ENCODE results near the gene ZNF580. TPM values are rescaled to one million over a fixed set of nuclear protein-coding genes. Genes with fewer than 3 reads are reported as not detected.

The ZNF580 gene
- total and polyA plus RNA-seq, 2 of the 13 experiments (the other 11 are each of a cell fraction or from before 2014, with no cell fraction given), result 4.4 to 6.0 TPM

- TF ChIP-seq ZNF276 (CRISPR knock-in tag; IDR thresholded peaks at IDR 0.05; ENCODE audit: low read depth), result 0 out of 2 replicates have a peak, but pooled peaks have one; percentile 61
- TF ChIP-seq ZNF597 (CRISPR knock-in tag; IDR thresholded peaks at IDR 0.05), result no peak
- no peak for TF ChIP-seq ISL2 (CRISPR knock-in tag; IDR thresholded peaks at IDR 0.05)
- no peak for TF ChIP-seq ZNF530 (CRISPR knock-in tag; IDR thresholded peaks at IDR 0.05; ENCODE audit: low read depth)
- no peak for TF ChIP-seq ZNF839 (CRISPR knock-in tag; IDR thresholded peaks at IDR 0.05; ENCODE audit: borderline replicate concordance)
- no peak for TF ChIP-seq BHLHE40 (IDR thresholded peaks at IDR 0.05; ENCODE audit: low read length)
- TF ChIP-seq SMAD9 (CRISPR knock-in tag; IDR thresholded peaks at IDR 0.05), result no peak
- TF ChIP-seq TGIF2 (CRISPR knock-in tag; IDR thresholded peaks at IDR 0.05), result 0 out of 2 replicates have a peak, but pooled peaks have one; percentile 26
- no peak for TF ChIP-seq SSRP1 (CRISPR knock-in tag; IDR thresholded peaks at IDR 0.05)
- no peak for TF ChIP-seq NFE2 (CRISPR knock-in tag; IDR thresholded peaks at IDR 0.05)
- TF ChIP-seq ZNF841 (CRISPR knock-in tag; IDR thresholded peaks at IDR 0.05; ENCODE audit: borderline replicate concordance), result no peak
- no peak for TF ChIP-seq CHCHD3 (CRISPR knock-in tag; IDR thresholded peaks at IDR 0.05)
- TF ChIP-seq CCAR2 (optimal IDR thresholded peaks at IDR 0.05; ENCODE audit: low read depth, low read length), result no peak
- TF ChIP-seq ZMYM4 (CRISPR knock-in tag; IDR thresholded peaks at IDR 0.05), result 0 out of 2 replicates have a peak, but pooled peaks have one; percentile 25
- no peak for TF ChIP-seq MXD4 (CRISPR knock-in tag; IDR thresholded peaks at IDR 0.05)
- no peak for TF ChIP-seq ZNF549 (CRISPR knock-in tag; IDR thresholded peaks at IDR 0.05)
- no peak for TF ChIP-seq ZIK1 (CRISPR knock-in tag; IDR thresholded peaks at IDR 0.05; ENCODE audit: borderline replicate concordance, low read depth)
- TF ChIP-seq ZNF776 (CRISPR knock-in tag; IDR thresholded peaks at IDR 0.05), result no peak
- TF ChIP-seq MTA3 (CRISPR knock-in tag; IDR thresholded peaks at IDR 0.05), result no peak
- no peak for TF ChIP-seq ZFP36L1 (CRISPR knock-in tag; IDR thresholded peaks at IDR 0.05)
- TF ChIP-seq STAT6 (CRISPR knock-in tag; IDR thresholded peaks at IDR 0.05; ENCODE audit: borderline replicate concordance), result no peak
- no peak for TF ChIP-seq ZZZ3 (CRISPR knock-in tag; IDR thresholded peaks at IDR 0.05; ENCODE audit: borderline replicate concordance)
- TF ChIP-seq JUND (CRISPR knock-in tag; IDR thresholded peaks at IDR 0.05), result no peak
These were observed 16.4 kb upstream of the ZNF580 start, which contains the start of gene ZNF784 (continued) for GRCh38 chr19:55624109-55625003.
